GM18526 (cell line): ENCODE measurements around the gene TWF2.

Experiments
- POLR2A ChIP-seq: IDR thresholded peaks from 3 replicates; pipeline ENCODE4 v1.6.1; 2011; ENCODE audit not compliant: insufficient read length; ENCODE audit errors: extremely low read depth

The TWF2 gene

DNA sequence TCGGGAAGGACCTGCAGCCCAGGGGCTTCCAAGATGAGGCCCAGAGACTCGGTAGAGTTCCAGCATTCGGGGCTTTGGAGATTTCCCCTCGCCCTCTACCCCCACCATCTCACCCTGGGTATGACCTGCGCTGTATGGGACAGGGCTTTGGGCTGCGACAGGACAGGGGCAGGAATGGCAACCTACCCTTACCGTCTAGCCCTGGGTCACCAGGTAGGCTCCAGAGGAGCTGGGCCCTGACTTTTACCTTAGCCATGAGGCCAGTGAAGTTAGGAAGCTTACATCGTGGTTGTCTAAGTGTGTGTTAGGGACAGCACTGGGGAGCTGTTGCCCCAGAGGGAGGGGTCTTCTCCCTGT lies 7.3 kb upstream of the TWF2 start:
- TF ChIP-seq POLR2A, result no peak

DNA sequence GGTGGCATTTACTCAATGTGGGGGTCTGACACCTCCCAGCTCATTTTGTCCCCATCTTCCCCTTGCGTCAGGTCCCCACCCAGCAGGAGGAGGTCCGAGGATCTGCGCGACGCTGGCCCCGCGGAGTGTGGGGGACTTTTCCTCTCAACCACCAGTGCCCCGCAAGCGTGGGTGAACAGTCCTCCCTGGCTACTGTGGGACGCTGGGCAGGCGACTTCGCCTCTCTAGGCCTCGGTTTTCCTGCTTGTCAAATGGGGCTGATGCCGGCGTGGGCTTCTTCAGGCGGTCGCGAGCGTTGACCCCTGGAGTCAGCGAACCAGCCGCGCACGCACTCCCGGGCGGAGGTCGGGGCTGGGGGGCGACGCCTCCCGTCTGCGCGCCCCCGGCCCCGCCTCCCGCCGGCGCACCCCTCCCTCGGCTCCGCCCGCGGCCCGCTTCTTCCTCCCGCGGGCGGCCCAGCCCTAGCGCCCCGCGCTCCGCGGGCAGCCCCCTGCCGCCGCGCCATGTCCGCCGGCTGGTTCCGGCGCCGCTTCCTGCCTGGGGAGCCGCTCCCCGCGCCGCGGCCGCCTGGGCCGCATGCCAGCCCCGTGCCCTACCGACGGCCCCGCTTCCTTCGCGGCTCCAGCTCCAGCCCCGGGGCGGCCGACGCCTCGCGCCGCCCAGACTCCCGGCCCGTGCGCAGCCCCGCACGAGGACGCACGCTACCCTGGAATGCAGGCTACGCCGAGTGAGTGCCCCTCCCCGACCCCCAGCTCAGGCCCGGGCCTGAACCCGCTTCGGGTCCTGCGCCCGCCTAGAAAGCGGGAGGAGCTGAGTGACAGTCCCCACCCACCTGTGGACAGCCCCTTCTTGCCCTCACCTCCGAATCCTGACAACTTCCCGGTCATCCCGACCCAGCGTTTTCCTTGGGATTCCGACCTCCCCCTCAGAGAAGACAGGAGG lies 6.6 kb upstream of the TWF2 start, which contains the start of gene PPM1M:
PPM1M (plus strand) TSS at position 438 of the 942 bp plus-strand sequence; CDS start at position 504, 66 bp downstream.
- peak; percentile 40 for TF ChIP-seq POLR2A

DNA sequence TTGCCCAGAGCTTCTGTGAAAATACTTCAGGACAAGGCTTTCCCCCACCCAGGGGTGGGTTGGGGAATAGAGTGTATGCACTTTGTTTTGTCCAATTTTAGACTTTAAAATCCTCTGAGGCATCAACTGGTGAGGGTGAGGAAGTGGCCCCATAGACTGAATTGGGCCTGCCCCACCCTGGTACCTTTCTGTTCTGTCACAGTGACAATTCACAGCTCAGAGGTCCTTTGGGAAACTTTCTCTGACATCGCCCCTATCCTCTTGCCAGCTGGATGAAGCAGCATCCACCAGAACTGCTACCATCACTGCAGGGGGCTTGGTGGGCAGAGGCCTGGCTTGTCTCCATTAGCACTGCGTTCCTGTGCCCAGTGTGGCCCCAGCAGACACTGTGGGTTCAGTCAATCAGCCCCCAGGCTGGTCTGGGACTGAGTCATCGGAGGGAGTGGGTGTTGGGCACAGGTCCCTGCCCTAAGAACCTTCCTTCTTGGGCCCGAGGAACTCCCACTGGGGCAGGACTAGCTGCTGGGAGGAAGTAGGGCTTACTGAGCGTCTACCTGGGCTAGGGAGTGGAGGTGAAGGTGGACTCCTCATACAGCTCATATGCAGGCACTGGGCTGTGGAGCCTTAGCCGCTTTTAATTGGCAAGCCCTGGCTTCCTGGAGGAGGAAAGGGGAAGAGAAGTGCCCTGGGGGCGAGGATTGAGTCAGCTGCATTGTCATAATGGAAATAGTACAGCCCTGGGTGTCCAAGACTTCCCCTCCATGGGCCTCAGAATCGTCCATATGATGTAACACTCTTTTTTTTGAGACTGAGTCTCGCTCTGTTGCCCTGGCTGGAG lies 5.1 kb upstream of the TWF2 start:
- peak; percentile 48 for TF ChIP-seq POLR2A

DNA sequence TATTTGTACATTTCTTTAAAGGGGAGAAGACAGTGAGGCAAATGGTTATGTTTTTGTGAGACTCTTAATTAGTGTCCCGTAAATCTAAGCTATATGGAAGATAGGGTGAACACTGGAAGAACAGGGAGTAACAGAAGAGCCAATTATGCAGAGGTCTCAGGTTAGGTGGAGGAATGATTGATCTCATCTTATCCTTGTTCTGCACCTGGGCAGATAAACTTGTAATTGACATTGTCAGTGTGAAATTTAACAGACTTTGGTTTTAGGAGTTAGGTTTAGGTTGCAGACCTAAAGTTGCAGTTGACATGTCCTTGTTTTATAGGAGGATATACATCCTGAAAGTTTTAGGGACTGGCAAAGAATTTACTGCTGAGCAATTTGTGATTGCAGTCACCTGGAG lies 3.1 kb upstream of the TWF2 start:
- no peak for TF ChIP-seq POLR2A

DNA sequence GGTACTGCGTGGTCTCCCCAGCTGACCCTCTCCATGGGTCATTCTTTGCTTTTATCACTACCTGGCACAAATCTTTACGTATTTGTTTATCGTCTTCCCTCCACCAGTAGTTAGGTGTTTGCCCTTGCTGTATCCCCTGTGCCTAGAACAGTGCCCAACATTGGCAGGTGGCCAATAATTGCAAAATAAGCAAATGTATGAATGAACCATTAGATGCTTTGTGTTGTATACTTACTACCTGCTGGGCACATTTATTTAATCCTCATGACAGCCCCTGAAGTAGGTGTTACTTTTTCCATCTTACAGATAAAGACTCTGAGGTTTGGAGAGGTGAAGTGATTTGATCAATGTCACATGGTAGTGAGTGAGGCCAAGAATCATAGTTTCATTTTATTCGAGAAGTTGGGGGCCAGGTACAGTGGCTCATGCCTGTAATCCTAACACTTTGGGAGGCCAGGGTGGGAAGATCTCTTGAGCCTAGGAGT lies 2.0 kb upstream of the TWF2 start:
- no peak for TF ChIP-seq POLR2A

DNA sequence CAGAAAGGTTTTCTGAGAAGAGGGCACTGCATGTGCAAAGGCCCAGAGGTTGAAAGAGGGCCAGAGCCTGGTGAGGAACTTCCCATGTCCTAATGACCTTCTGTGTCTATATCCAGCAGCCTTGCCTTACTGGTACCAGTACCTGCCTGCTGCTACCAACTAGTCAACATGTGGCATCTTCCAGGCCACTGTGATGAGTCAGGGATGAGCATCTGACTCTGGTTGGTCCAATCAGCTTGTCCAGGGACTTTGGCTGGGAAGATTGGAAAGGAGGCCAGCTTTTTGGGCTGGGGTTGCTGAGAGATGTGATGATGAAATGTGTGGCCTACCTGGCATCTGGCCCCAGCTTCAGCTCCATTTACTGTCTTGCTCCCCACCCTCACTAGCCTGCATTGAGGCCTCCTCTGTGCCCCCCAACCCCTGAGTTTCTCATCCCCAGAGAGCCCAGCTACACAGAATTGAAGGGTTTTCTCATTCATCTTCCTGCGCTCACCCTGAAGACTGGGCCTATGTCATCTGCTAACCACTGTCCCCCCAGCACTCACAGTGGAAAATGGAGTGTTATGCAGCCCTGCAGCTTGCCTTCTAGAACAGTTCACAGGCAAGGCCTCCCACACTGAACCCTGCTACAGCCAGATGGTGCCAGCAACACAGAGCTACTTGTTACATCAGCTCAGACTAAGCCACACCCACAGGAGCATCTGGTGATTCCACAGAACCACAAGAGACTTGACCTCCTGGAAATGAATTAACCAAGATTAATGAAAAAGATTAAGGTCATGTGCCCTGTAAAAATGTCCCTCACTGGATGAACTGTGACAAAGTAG lies 1.3 kb upstream of the TWF2 start:
- peak; percentile 37 for TF ChIP-seq POLR2A

DNA sequence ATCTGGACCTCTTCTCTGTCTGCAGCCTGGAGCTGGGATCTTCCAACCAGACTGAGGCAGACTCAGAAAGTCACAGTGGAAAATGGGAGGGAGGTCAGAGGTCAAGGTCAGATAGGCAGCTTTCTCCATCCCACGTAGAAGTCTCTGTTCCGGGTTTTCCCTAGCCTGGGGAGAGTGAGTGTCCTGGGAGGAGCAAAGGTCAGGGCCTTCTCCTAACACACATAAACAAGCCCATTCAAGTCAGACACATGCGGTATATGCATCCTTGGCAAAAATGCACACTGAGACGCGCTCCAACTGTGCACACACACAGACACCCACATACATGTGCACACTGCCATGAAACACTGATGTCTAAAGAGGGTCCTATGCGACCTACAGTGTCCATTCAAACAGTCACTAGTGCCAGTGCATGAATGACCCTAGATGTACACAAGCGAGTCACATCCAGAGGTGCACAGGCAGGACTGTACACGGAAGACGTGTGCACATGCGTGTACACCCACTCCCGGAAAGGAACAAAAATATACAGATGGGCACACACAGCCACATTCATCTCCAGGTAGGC lies 681 bp downstream of the TWF2 start:
- no peak for TF ChIP-seq POLR2A

DNA sequence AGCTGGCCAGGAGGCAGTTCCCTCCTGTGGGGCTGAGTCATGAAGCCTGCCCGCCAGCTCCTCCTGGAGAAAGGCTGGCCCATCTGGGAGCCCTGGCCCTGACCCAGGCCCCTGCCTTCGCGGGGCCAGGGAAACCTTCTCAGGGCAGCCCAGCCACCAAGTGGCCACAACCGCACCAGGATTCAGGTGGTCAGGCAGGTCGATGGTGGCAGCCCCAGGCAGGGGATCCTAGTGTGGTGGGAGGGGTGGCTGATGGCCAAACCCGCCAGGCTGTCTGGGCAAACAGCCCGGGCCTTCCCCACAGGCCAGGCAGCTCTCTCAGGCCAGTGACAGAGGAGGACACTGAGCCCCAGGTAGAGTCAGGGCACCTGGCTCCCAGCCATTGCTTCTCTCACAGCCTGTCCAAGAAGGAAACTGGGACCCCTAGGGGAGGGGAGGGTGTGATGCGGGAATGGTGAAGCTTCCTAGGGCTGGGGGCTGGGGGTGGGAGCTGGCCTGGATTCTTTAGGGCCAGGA lies 1.2 kb downstream of the TWF2 start:
- TF ChIP-seq POLR2A, result no peak

DNA sequence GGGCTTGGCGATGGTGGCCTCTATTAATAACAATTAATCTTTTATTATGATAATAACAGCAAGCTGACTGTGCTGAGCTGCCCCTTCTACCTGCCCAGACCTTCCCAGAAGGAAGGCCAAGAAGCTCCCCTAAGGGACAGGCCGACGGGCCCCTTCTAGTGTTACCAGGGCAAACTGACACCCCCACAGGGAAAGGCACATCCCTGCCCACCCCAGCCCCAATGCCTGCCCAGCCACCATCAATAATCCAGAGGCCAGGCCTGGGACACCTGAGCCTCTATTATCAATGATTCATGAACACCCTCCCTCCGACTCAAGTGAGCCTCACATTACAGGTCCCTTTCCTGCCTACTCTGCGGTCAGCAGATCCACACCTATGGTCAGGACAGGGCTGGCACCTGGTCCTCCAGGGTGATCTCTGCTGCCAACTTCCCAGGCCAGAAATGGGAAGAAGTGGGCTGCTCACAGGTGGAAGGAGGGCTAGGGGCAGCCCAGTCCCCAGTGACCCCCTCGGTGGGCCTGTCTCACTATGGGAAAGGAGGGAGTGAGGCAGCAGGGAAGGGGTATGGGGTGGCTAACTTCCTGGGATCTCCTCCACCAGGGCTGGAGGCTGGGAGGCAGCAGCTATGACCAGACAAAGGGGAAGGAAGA lies 1.8 kb downstream of the TWF2 start:
- TF ChIP-seq POLR2A, result no peak

DNA sequence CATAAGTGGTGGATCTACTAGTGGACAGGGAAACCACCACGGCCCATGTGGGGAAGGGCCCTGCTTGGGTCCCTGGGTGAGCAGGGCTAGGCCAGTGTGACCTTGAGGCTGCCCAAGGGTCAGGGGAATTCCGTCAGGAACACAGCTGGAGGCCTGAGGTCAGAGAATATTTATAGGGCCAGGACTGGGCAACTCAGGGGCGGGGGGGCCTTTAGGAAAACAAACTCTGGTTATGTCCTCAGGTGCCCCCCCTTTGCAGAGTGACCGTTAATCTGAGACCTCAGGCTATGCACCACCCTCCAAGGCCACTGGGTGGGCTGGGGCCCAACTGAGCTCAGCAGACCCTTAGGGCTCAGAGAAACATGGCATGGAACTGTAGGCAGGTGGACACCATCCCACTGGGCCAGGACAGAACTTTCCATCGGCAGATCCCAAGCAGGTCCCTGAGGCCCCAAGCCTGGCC lies 2.5 kb downstream of the TWF2 start:
- no peak for TF ChIP-seq POLR2A

DNA sequence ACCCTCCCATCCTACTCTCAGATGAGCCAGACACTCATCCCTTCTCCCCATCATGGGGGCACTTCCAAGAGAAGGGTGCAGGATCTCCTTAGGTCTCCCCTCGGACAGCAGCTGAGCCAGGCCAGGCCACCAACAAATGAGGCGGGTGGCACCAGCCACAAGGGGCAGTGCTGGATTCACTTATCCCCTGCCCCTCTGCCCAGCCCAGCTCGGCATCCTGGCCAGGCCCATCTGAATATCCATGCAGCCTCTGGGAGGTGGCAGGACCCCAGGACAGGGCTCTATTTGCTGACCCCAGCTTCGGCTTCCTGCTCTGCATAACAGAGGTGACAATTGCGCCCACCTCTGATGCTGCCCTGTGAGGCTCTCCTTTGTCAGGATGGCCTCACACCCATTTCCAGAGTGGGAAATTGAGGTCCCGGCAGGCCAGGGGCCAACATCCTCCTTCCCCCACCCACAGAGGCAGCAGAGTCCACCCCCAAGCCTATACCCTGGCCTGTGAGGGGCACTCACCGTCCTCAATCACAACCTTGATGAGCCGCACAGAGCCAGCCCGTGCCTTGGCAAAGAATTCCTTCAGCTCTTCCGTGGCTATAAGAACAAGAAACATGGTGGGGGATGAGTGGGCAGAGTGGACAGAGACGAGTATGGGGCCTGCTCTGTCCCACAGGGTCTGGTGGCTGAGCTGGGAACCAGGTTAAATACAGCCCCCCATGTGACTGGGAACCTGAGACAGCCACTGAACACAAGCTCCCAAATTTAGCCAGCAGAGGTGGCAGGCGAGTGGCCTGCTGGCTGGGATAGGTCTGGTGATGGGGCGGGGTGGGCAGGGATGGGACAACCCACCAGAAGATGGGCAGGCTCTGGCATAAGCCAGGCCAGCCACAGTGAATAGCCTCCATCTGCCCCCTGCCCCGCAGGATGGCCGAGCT lies 4.2 kb downstream of the TWF2 start:
- no peak for TF ChIP-seq POLR2A

DNA sequence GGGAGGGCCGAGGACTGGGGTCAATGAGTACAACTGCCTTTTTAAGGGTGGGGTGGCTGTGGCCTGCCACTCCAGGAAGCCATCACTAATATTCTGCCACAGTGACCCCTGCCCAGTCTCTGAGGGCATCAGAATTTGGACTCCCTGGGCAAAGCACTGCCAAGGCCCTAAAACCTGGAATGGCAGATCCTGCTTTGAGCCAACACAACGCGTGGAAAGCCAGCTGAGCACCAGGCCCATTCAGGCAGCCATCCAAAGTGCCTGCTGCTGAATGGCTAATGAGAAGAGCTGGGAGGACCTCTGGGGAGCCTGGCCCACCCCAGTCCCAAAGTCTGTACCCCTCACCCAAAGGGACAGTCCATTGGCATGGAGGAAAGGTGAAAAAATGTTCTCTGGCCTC lies 5.0 kb downstream of the TWF2 start:
- TF ChIP-seq POLR2A, result no peak

DNA sequence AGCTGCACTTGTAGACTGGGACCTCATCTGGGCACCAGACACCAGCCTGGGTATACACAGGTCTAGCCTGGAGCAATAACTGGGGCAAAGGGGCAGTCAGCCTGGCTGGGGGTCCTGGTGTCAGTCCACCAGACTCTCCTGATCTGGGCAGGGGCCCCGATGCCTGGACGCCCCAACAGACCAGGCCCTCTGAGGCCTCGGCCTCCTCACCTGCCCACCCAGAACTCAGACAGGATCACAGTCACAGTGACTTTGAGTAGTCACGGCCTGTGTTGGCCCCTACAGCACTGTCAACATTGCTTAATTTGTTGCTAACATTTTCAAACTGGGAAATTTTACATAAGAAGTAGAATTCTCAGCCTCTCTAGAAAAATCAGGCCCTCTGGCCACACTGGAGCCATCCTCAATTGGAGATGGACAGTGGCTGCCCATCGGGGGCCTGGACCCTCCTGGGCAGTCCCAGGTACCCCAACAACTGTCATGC lies 5.8 kb downstream of the TWF2 start:
- no peak for TF ChIP-seq POLR2A
